Mucosa of descending colon (tissue), 3 donors: ENCODE results near the gene THOC5. TPM values are rescaled to one million over a fixed set of nuclear protein-coding genes. Genes with fewer than 3 reads are reported as not detected.

Experiments used
- ATAC-seq: fragments of 200-7000 bp; cut with Tn5 transposase; one replicate; pipeline ENCODE4 v1.9.1; 2020; ENCODE audit warnings: mild to moderate bottlenecking, moderate library complexity
- DNase-seq, 3 donors: peaks; one replicate each; pipeline ENCODE4 v3.0.0-alpha.2; 2020
- H3K36me3 ChIP-seq: fragments of 200-600 bp; one replicate; pipeline ENCODE4 v1.8.0; 2021; ENCODE audit warnings: low read depth, mild to moderate bottlenecking
- H3K4me1 ChIP-seq: fragments of 200-600 bp; one replicate; pipeline ENCODE4 v1.8.0; 2021; ENCODE audit warnings: low read depth, mild to moderate bottlenecking
- H3K4me3 ChIP-seq: fragments of 200-600 bp; one replicate; pipeline ENCODE4 v1.8.0; 2021; ENCODE audit warnings: mild to moderate bottlenecking
- H3K9me3 ChIP-seq: fragments of 200-600 bp; one replicate; pipeline ENCODE4 v1.8.0; 2021; ENCODE audit warnings: mild to moderate bottlenecking
- intact Hi-C, 2 donors: fragments of 100-400 bp; cut with DNase I in 1 of 2; cut with micrococcal nuclease in 1 of 2; formaldehyde crosslinking; loops; one replicate each; pipeline versions ENCODE4 v1.11.0 to v1.11.1; 2022; cut with DNase I, micrococcal nuclease
- total RNA-seq, 3 donors: library from RNA; stranded (reverse); fragmentation: NEBNext Ultra II Directional in 2 of 3; extraction: Animal tissue kit (Norgen Biotek cat#: 25700) in 2 of 3; gene quantifications; one replicate each; pipeline versions ENCODE4 v1.2.1 to v1.2.4, GENCODE V29; 2021 to 2023
- TF ChIP-seq, protein P1 (sequence below): fragments of 200-600 bp; IDR thresholded peaks from one replicate; pipeline ENCODE4 v1.8.0; 2022; ENCODE audit warnings: antibody characterized with exemption, mild to moderate bottlenecking
- donor health status: DM: no; HTN: no; CAD: no; lungs with moderate emphysema.
- donor health status: DM: no; HTN: no; CAD: no.
- donor health status: DM: no; HTN: yes; CAD: no.

The THOC5 gene
- total RNA-seq, 3 donors from 2014 or later, result 26.6 to 70.5 (median 27.3) TPM

DNA sequence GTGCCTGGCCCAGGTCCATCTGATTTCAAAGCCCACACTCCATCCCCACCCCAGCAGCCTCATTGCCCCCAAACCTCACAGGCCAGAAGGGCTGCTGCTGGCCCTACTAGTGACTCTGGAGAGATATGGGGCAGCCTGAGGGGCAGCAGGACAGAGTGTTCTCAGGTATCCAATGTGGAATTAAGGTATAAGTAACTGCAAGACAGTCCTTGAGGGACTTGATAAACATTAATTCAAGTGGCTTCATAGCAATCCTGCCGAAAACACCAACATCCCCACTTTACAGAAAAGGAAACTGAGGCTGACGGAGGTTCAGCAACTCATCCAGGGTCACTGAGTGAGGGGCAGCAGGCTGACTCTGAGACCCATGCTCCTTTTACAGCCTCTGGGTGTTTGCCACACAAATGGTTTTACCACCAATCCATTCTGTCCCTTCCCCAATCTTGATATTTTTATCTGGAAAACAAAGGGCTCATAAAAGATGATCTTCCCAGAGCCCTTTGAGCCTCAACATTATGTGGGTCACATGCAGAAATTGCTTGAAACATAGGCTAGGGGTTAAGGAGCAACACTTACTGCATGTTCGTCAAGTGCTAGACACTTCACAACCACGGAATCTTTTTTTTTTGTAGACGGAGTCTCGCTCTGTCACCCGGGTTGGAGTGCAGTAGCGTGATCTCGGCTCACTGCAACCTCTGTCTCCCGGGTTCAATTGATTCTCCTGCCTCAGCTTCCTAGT lies 25.1 kb upstream of the THOC5 start:
- H3K36me3 ChIP-seq, result no peaks in the 10 kb centered on the region
- no peak for DNase-seq
- TF ChIP-seq, protein P1, sequence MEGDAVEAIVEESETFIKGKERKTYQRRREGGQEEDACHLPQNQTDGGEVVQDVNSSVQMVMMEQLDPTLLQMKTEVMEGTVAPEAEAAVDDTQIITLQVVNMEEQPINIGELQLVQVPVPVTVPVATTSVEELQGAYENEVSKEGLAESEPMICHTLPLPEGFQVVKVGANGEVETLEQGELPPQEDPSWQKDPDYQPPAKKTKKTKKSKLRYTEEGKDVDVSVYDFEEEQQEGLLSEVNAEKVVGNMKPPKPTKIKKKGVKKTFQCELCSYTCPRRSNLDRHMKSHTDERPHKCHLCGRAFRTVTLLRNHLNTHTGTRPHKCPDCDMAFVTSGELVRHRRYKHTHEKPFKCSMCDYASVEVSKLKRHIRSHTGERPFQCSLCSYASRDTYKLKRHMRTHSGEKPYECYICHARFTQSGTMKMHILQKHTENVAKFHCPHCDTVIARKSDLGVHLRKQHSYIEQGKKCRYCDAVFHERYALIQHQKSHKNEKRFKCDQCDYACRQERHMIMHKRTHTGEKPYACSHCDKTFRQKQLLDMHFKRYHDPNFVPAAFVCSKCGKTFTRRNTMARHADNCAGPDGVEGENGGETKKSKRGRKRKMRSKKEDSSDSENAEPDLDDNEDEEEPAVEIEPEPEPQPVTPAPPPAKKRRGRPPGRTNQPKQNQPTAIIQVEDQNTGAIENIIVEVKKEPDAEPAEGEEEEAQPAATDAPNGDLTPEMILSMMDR, result no peak
- H3K4me3 ChIP-seq, result no peak overlapping the region
- H3K9me3 ChIP-seq, result no peaks in the 10 kb centered on the region
- no peak for ATAC-seq
- H3K4me1 ChIP-seq, result peaks cover 8% of the 10 kb centered on the region
- intact Hi-C loops, result no loop called here

DNA sequence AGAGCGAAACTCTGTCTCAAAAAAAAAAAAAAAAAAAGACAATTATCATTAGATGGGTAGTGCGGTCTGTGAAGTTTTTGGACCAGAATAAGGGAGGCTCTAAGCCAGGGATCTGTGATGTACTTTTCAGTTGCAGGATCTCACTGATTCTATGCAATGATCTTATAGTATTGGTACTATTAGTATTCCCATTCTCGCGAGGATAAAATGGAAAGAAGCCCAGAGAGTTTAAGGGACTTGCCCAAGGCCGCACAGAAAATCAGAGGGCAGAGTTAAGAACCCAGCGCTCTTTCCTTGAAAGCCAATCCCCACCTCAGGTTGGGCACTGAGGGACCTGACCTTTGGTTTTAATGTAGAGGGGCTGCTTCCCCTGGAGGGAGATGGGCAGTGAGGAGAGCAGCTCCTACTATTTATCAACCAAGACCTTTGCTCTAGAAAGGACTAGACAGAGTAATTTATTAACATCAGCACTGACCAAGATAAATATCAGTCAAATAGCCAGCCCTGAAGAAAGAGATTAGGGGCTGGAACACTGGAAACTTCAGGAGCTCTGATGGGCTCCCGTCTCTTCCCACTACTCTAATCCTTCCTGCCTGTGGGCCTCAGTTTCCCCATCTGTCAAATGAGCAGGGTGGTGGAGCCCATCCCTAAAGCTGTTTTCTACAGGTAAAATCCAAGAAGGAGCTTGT lies 21.3 kb upstream of the THOC5 start:
- TF ChIP-seq, protein P1, result no peak
- intact Hi-C loops, result no loop called here
- DNase-seq (no peak), ATAC-seq (no peak)
- H3K4me3 ChIP-seq, result no peak overlapping the region
- H3K9me3 ChIP-seq, result no peaks in the 10 kb centered on the region
- H3K36me3 ChIP-seq, result no peaks in the 10 kb centered on the region
- H3K4me1 ChIP-seq, result no peaks in the 10 kb centered on the region

DNA sequence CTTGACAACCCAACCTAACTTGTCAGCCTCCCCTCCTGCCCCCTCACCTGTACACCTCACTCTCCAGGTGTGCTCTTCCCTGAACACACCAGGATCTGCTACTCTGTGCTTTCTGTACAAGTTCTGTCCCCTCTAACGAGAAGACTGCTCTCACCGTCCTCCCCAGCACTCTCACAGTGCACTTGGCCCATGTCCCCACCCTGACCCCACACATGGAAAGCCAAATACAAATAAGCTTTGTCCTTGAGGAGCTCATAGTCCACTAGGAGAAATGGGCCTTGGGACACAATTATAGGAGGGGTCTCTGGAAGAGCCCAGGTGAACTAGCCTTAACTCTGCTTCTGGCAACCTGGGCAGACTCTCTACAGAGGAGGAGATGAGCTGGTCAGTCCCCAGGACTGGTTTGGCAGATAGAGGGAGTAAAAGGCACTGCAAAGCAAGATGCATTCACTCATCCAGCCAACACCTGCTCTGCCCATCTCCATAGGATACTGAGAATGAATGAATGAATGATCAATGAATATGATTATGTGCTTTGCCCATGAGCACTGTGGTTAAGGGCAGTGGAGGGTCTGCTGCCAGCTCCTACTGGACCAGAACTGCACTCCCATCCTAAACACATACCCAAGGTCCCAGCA lies 17.5 kb upstream of the THOC5 start:
- ATAC-seq (no peak), DNase-seq (no peak)
- H3K4me3 ChIP-seq, result no peak overlapping the region
- intact Hi-C loops, result no loop called here
- H3K4me1 ChIP-seq, result no peaks in the 10 kb centered on the region
- no peaks in the 10 kb centered on the region for H3K9me3 ChIP-seq
- TF ChIP-seq, protein P1, result no peak
- no peaks in the 10 kb centered on the region for H3K36me3 ChIP-seq

DNA sequence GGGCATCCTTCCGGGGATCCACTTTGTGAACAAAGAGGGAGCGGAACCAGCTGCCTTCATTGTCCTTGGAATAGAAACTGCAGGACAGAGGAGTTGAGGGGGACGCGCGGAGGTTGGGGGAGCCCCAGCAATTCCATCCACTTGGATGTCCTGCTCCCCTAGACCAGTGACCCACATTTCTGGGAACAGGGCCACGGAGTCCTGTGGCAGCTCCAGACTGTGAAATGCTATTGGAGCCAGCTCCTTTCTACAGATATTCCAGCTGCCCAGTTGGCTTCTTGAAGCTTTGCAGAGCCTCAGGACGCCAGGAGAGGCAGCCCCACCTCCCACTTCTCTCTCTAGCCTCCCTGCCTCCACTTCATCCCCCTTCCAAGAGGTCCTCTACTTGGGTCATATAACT lies 16.9 kb upstream of the THOC5 start:
- Histone ChIP-seq H3K36me3 (no peaks in the 10 kb centered on the region), H3K9me3 (no peaks in the 10 kb centered on the region), H3K4me1 (no peaks in the 10 kb centered on the region), H3K4me3 (no peak overlapping the region)
- DNase-seq (no peak), ATAC-seq (no peak)
- TF ChIP-seq, protein P1, result no peak
- intact Hi-C loops, result no loop called here

DNA sequence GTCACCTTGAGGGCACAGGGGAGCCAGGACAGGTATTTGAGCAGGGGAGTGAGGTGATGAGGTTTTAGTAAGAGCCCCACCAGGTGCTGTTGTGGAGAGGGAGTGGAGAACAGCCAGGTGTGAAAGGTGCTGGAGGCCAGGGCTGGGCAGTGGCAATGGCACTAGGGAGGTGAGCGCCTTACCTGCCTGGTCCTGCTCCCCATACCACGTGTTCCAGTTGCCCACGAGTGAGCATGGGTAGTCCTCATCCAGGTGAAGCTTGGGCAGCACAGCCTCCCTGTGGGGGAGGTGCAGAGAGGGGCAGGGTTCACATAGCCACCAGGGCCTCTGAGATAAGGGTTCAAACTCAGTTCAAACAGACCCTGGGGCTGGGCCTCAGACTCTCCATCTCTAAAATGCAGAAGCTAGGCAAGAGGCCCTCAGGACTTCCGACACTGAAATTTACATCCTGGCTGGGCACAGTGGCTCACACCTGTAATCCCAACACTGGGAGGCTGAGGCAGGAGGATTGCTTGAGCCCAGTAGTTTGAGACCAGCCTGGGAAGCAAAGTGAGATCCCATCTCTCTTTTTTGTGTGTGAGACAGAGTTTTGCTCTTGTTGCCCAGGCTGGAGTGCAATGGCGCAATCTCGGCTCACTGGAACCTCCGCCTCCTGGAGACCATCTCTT lies 15.6 kb upstream of the THOC5 start:
- Histone ChIP-seq H3K9me3 (no peaks in the 10 kb centered on the region), H3K36me3 (no peaks in the 10 kb centered on the region), H3K4me3 (no peak overlapping the region), H3K4me1 (no peaks in the 10 kb centered on the region)
- TF ChIP-seq, protein P1, result no peak
- DNase-seq (no peak), ATAC-seq (no peak)
- intact Hi-C loops, result no loop called here
